ENCODE measurements around the gene USP5.

Gene USP5

GRCh38 chr12:6914947-6915788 is 63.2 kb downstream of the USP5 start:
- no peak for DNase-seq (ENCODE audit: low read depth)

GRCh38 chr12:6915789-6916285 is 63.9 kb downstream of the USP5 start:
- no peak for DNase-seq (ENCODE audit: low read depth)

Data from non-pigmented ciliary epithelial cell (primary cell).